H9 (cell line): ENCODE measurements around the gene ZRANB3. TPM values are rescaled to one million over a fixed set of nuclear protein-coding genes. Genes with fewer than 3 reads are reported as not detected.

ENCODE experiments used
- DNase-seq: peaks from one replicate; pipeline ENCODE4 v3.0.0-alpha.2; 2017
- H2AFZ ChIP-seq: one replicate; pipeline ENCODE4 v1.6.1; 2013; ENCODE audit warnings: mild to moderate bottlenecking, low read length, control low read depth, moderate library complexity
- H2AK5ac ChIP-seq: 2 replicates; pipeline ENCODE4 v1.6.1; 2013; ENCODE audit warnings: low read length, control low read depth, mixed read lengths; ENCODE audit not compliant: insufficient read length
- H2BK120ac ChIP-seq: one replicate; pipeline ENCODE4 v1.6.1; 2013; ENCODE audit warnings: low read depth, mild to moderate bottlenecking, low read length, control low read depth, inconsistent platforms; ENCODE audit not compliant: poor library complexity, severe bottlenecking
- H2BK12ac ChIP-seq: 2 replicates; pipeline ENCODE4 v1.6.1; 2013; ENCODE audit warnings: low read length, control low read depth, mixed read lengths, low read depth; ENCODE audit not compliant: insufficient read length
- H2BK15ac ChIP-seq: 2 replicates; pipeline ENCODE4 v1.6.1; 2013; ENCODE audit warnings: low read depth, low read length, control low read depth
- H2BK20ac ChIP-seq: one replicate; pipeline ENCODE4 v1.6.1; 2013; ENCODE audit warnings: low read depth, mild to moderate bottlenecking, low read length, control low read depth, inconsistent platforms; ENCODE audit not compliant: poor library complexity, severe bottlenecking
- H2BK5ac ChIP-seq: 2 replicates; pipeline ENCODE4 v1.6.1; 2013; ENCODE audit warnings: low read length, control low read depth, mixed read lengths; ENCODE audit not compliant: insufficient read length
- H3K14ac ChIP-seq: 2 replicates; pipeline ENCODE4 v1.6.1; 2013; ENCODE audit warnings: low read length, control low read depth; ENCODE audit not compliant: insufficient read depth
- H3K18ac ChIP-seq: 2 replicates; pipeline ENCODE4 v1.6.1; 2013; ENCODE audit warnings: low read depth, mild to moderate bottlenecking, mixed read lengths, low read length, control low read depth; ENCODE audit not compliant: insufficient read length
- H3K23ac ChIP-seq: 2 replicates; pipeline ENCODE4 v1.6.1; 2013; ENCODE audit warnings: low read length, control low read depth, mixed read lengths, low read depth; ENCODE audit not compliant: insufficient read length
- H3K23me2 ChIP-seq: 2 replicates; pipeline ENCODE4 v1.6.1; 2013; ENCODE audit warnings: low read depth, mild to moderate bottlenecking, mixed read lengths, low read length, control low read depth; ENCODE audit not compliant: insufficient read length, poor library complexity, severe bottlenecking
- H3K27ac ChIP-seq: 2 replicates; pipeline ENCODE4 v1.5.1; 2013; ENCODE audit warnings: low read length, control low read depth, mixed read lengths, low read depth; ENCODE audit not compliant: insufficient read length
- H3K27me3 ChIP-seq: 2 replicates; pipeline ENCODE4 v1.6.1; 2013; ENCODE audit warnings: low read length, control low read depth, inconsistent platforms; ENCODE audit not compliant: insufficient read depth
- H3K4ac ChIP-seq: 2 replicates; pipeline ENCODE4 v1.6.1; 2013; ENCODE audit warnings: low read depth, mild to moderate bottlenecking, control low read depth, inconsistent platforms, low read length, moderate library complexity
- H3K4me1 ChIP-seq: 2 replicates; pipeline ENCODE4 v1.6.1; 2013; ENCODE audit warnings: low read length, control low read depth, inconsistent platforms; ENCODE audit not compliant: insufficient read depth
- H3K4me2 ChIP-seq: 2 replicates; pipeline ENCODE4 v1.6.1; 2013; ENCODE audit warnings: low read length, control low read depth, mixed read lengths; ENCODE audit not compliant: insufficient read length, insufficient read depth
- H3K56ac ChIP-seq: 2 replicates; pipeline ENCODE4 v1.6.1; 2013; ENCODE audit warnings: low read depth, mild to moderate bottlenecking, mixed read lengths, low read length, control low read depth; ENCODE audit not compliant: insufficient read length
- H3K79me1 ChIP-seq: 2 replicates; pipeline ENCODE4 v1.6.1; 2013; ENCODE audit warnings: low read depth, mild to moderate bottlenecking, moderate library complexity, low read length, control low read depth, inconsistent platforms; ENCODE audit not compliant: insufficient read depth, poor library complexity, severe bottlenecking
- H3K79me2 ChIP-seq: 2 replicates; pipeline ENCODE4 v1.6.1; 2013; ENCODE audit warnings: low read length, control low read depth, inconsistent platforms; ENCODE audit not compliant: insufficient read depth
- H3K9ac ChIP-seq: 2 replicates; pipeline ENCODE4 v1.6.1; 2013; ENCODE audit warnings: low read length, control low read depth, mixed read lengths; ENCODE audit not compliant: insufficient read length; ENCODE audit errors: extremely low read depth
- H3K9me3 ChIP-seq: one replicate; pipeline ENCODE4 v1.6.1; 2013; ENCODE audit warnings: low read depth, low read length, inconsistent platforms; ENCODE audit not compliant: control insufficient read depth
- H3T11ph ChIP-seq: one replicate; pipeline ENCODE4 v1.6.1; 2013; ENCODE audit warnings: mild to moderate bottlenecking, low read length, control low read depth, inconsistent platforms
- H4K20me1 ChIP-seq: one replicate; pipeline ENCODE4 v1.6.1; 2013; ENCODE audit not compliant: control insufficient read depth, insufficient read length, insufficient read depth
- H4K5ac ChIP-seq: 2 replicates; pipeline ENCODE4 v1.6.1; 2013; ENCODE audit warnings: low read depth, mild to moderate bottlenecking, mixed read lengths, low read length, control low read depth; ENCODE audit not compliant: insufficient read length
- H4K8ac ChIP-seq: replicated peaks from 2 replicates; pipeline ENCODE4 v1.6.1; 2013; ENCODE audit warnings: low read length, control low read depth, mixed read lengths, low read depth; ENCODE audit not compliant: insufficient read length
- H4K91ac ChIP-seq: 2 replicates; pipeline ENCODE4 v1.6.1; 2013; ENCODE audit warnings: low read depth, mild to moderate bottlenecking, moderate library complexity, mixed read lengths, low read length, control low read depth; ENCODE audit not compliant: insufficient read length
- H3K27ac Mint-ChIP-seq, 3 experiments: 2 replicates in 2 of 3; 3 replicates in 1 of 3; pipeline ENCODE4 v1.8.0; 2020 to 2021; ENCODE audit warnings: mixed read lengths in 3 of 3, mild to moderate bottlenecking in 1 of 3, moderate library complexity in 1 of 3
- H3K27me3 Mint-ChIP-seq: 2 replicates; pipeline ENCODE4 v1.8.0; 2021; ENCODE audit warnings: low read depth, mild to moderate bottlenecking, moderate library complexity, mixed read lengths
- H3K36me3 Mint-ChIP-seq, 3 experiments: 2 replicates in 2 of 3; 3 replicates in 1 of 3; pipeline ENCODE4 v1.8.0; 2020 to 2021; ENCODE audit warnings: low read depth in 3 of 3, mixed read lengths in 3 of 3; ENCODE audit not compliant: insufficient read depth in 1 of 3
- H3K4me1 Mint-ChIP-seq, 2 experiments: 2 replicates each; pipeline ENCODE4 v1.8.0; 2020; ENCODE audit warnings: mixed read lengths in 2 of 2
- H3K4me3 Mint-ChIP-seq, 2 experiments: 2 replicates in 1 of 2; 3 replicates in 1 of 2; pipeline ENCODE4 v1.8.0; 2020 to 2021; ENCODE audit warnings: mild to moderate bottlenecking in 2 of 2, mixed read lengths in 2 of 2, moderate library complexity in 1 of 2
- H3K9me3 Mint-ChIP-seq, 2 experiments: 2 replicates in 1 of 2; 3 replicates in 1 of 2; pipeline ENCODE4 v1.8.0; 2020; ENCODE audit warnings: mild to moderate bottlenecking in 2 of 2, mixed read lengths in 2 of 2, moderate library complexity in 1 of 2
- CTCF ChIP-seq: fragments of 200-600 bp; sonication (generic); conservative IDR thresholded peaks from 3 replicates; pipeline ENCODE4 v1.8.0; 2021; ENCODE audit warnings: antibody characterized with exemption, mild to moderate bottlenecking
- total RNA-seq: library from RNA; stranded (reverse); gene quantifications from 2 replicates; pipeline ENCODE4 v1.2.1, GENCODE V29; 2021

Gene ZRANB3
- total RNA-seq, 1 experiment from 2014 or later = 16.7 TPM

- no peak overlapping the region for H3K23ac ChIP-seq
- peaks cover 1 to 8% (median 3%) of the 10 kb centered on the region in 3 experiments; a peak in 4 of 7 replicates for H3K36me3 Mint-ChIP-seq
- H3T11ph ChIP-seq = no peak overlapping the region
- no peaks in the 10 kb centered on the region for H3K4me1 ChIP-seq
- no peak overlapping the region for H2BK5ac ChIP-seq
- no peaks in the 10 kb centered on the region for H3K23me2 ChIP-seq
- H2BK20ac ChIP-seq = no peak overlapping the region
- H4K20me1 ChIP-seq = no peaks in the 10 kb centered on the region
- H3K4me1 Mint-ChIP-seq = no peaks in the 10 kb centered on the region; a peak in 1 of 4 replicates
- no peak overlapping the region for H2BK12ac ChIP-seq
- no peak overlapping the region for H3K4me3 Mint-ChIP-seq
- no peak overlapping the region for H3K56ac ChIP-seq
- H3K79me1 ChIP-seq = no peaks in the 10 kb centered on the region
- H4K91ac ChIP-seq = no peak overlapping the region
- no peaks in the 10 kb centered on the region for H3K9me3 ChIP-seq
- no peak for DNase-seq
- TF ChIP-seq CTCF = no peak
- no peaks in the 10 kb centered on the region for H3K79me2 ChIP-seq
- peaks cover 3 to 4% of the 10 kb centered on the region in 2 experiments; a peak in 2 of 5 replicates for H3K9me3 Mint-ChIP-seq
- H2AK5ac ChIP-seq = no peak overlapping the region
- no peak overlapping the region for H3K4ac ChIP-seq
- H3K27ac ChIP-seq = no peak overlapping the region
- no peak overlapping the region for H3K18ac ChIP-seq
- no peak overlapping the region for H4K8ac ChIP-seq
- no peak overlapping the region for H3K4me2 ChIP-seq
- H2BK120ac ChIP-seq = no peak overlapping the region
- no peak overlapping the region for H2BK15ac ChIP-seq
- no peak overlapping the region for H4K5ac ChIP-seq
- H3K14ac ChIP-seq = no peak overlapping the region
- H2AFZ ChIP-seq = no peak overlapping the region
- H3K27me3 ChIP-seq = no peaks in the 10 kb centered on the region
- no peak overlapping the region for H3K27ac Mint-ChIP-seq
- H3K9ac ChIP-seq = no peak overlapping the region
- H3K27me3 Mint-ChIP-seq = no peaks in the 10 kb centered on the region
These were observed 251.8 kb downstream of the ZRANB3 start for GRCh38 chr2:135279209-135279608.
